HCT116 (cell line): ENCODE results near the gene MTRF1L. TPM values are rescaled to one million over a fixed set of nuclear protein-coding genes. Genes with fewer than 3 reads are reported as not detected.

Experiments
- ATAC-seq: fragments of 200-7000 bp; cut with Tn5 transposase; 2 replicates; pipeline ENCODE4 v1.9.1; 2020; ENCODE audit warnings: mild to moderate bottlenecking, moderate library complexity
- BruUV-seq: library from RNA; stranded (reverse); fragments of 400-500 nt; replicated peaks from 2 replicates; lab custom pipeline; 2021; lab: Mats Ljungman, UMichigan
- CTCF ChIA-PET: fragments of 300-600 bp; sonication (Branson Sonifier 250); formaldehyde crosslinking; loops from one replicate; lab custom pipeline; 2021; ENCODE audit warnings: antibody characterized with exemption; lab: Charles Lee
- POLR2A ChIA-PET: fragments of 300-600, 350-600 bp; sonication (Branson Sonifier 250); formaldehyde crosslinking; loops from one replicate; lab custom pipeline; 2021; ENCODE audit warnings: antibody characterized with exemption; lab: Charles Lee
- RAD21 ChIA-PET, 2 experiments: fragments of 300-600 bp; sonication (Branson Sonifier 250); formaldehyde crosslinking; loops; one replicate each; lab custom pipeline; 2023; ENCODE audit warnings: low total read pairs in 2 of 2; ENCODE audit not compliant: uncharacterized antibody in 2 of 2, unreplicated experiment in 2 of 2, low non-redundant PET in 1 of 2; lab: Charles Lee
- DNase-seq: peaks from one replicate; pipeline ENCODE4 v3.0.0-alpha.2; 2010; ENCODE audit warnings: low read depth, low spot score
- H2AFZ ChIP-seq: fragments of 200-600 bp; shearing (Covaris generic), sonication (generic); 2 replicates; pipeline ENCODE4 v1.6.1; 2017; ENCODE audit warnings: low read depth, mixed run types, mixed read lengths, antibody characterized with exemption, low read length; ENCODE audit not compliant: poor library complexity, severe bottlenecking
- H3K27ac ChIP-seq: 2 replicates; pipeline ENCODE4 v1.5.1; 2012; ENCODE audit warnings: low read depth, low read length
- H3K27me3 ChIP-seq: fragments of 200-600 bp; sonication (generic); 2 replicates; pipeline ENCODE4 v1.6.1; 2016; ENCODE audit warnings: mixed run types, low read length, mixed read lengths; ENCODE audit not compliant: insufficient read depth
- H3K36me3 ChIP-seq, 2 experiments: fragments of 200-500 bp in 1 of 2; fragments of 200-600 bp in 1 of 2; sonication (Bioruptor generic) in 1 of 2; sonication (generic) in 1 of 2; 2 replicates each; pipeline versions ENCODE4 v1.5.1 to v1.6.1; 2014 to 2016; ENCODE audit warnings: low read length in 2 of 2, inconsistent platforms in 1 of 2, mixed read lengths in 1 of 2, mixed run types in 1 of 2; ENCODE audit not compliant: insufficient read depth in 2 of 2, control insufficient read depth in 1 of 2
- H3K4me1 ChIP-seq, 2 experiments: fragments of 200-600 bp in 1 of 2; sonication (generic) in 1 of 2; 2 replicates each; pipeline versions ENCODE4 v1.5.1 to v1.6.1; 2012 to 2017; ENCODE audit warnings: low read length in 2 of 2, inconsistent platforms in 1 of 2, mild to moderate bottlenecking in 1 of 2, mixed read lengths in 1 of 2, mixed run types in 1 of 2, moderate library complexity in 1 of 2; ENCODE audit not compliant: insufficient read depth in 2 of 2, control insufficient read depth in 1 of 2
- H3K4me2 ChIP-seq: fragments of 200-600 bp; sonication (generic); 2 replicates; pipeline ENCODE4 v1.6.1; 2017; ENCODE audit warnings: mixed run types, low read length, mixed read lengths
- H3K4me3 ChIP-seq, 2 experiments: fragments of 200-600 bp in 1 of 2; sonication (generic) in 1 of 2; replicated peaks in 1 of 2; 2 replicates each; pipeline ENCODE4 v1.5.1; 2011 to 2016; ENCODE audit warnings: low read length in 2 of 2, control low read depth in 1 of 2, low read depth in 1 of 2, mild to moderate bottlenecking in 1 of 2, mixed read lengths in 1 of 2, mixed run types in 1 of 2
- H3K79me2 ChIP-seq: fragments of 200-600 bp; sonication (generic); 2 replicates; pipeline ENCODE4 v1.6.1; 2017; ENCODE audit warnings: mild to moderate bottlenecking, mixed run types, low read length, moderate library complexity, mixed read lengths; ENCODE audit not compliant: insufficient read depth
- H3K9ac ChIP-seq: fragments of 200-600 bp; sonication (generic); 2 replicates; pipeline ENCODE4 v1.6.1; 2016; ENCODE audit warnings: low read length, mixed read lengths
- H3K9me2 ChIP-seq: fragments of 200-600 bp; sonication (generic), shearing (Covaris generic); 2 replicates; pipeline ENCODE4 v1.6.1; 2017; ENCODE audit warnings: mixed run types, mild to moderate bottlenecking, moderate library complexity; ENCODE audit not compliant: insufficient read depth
- H3K9me3 ChIP-seq, 2 experiments: fragments of 200-500 bp in 1 of 2; fragments of 200-600 bp in 1 of 2; sonication (Bioruptor generic) in 1 of 2; sonication (generic) in 1 of 2; 2 replicates each; pipeline ENCODE4 v1.6.1; 2014 to 2017; ENCODE audit warnings: low read length in 2 of 2, mixed read lengths in 2 of 2, inconsistent platforms in 1 of 2, low read depth in 1 of 2, mild to moderate bottlenecking in 1 of 2, mixed run types in 1 of 2, moderate library complexity in 1 of 2; ENCODE audit not compliant: control insufficient read depth in 1 of 2, insufficient read depth in 1 of 2
- H4K20me1 ChIP-seq: fragments of 200-600 bp; sonication (generic), shearing (Covaris generic); 2 replicates; pipeline ENCODE4 v1.6.1; 2017; ENCODE audit warnings: mixed run types, mild to moderate bottlenecking, moderate library complexity; ENCODE audit not compliant: insufficient read depth
- CBX3 ChIP-seq: IDR thresholded peaks from 2 replicates; pipeline ENCODE4 v1.6.1; 2012; ENCODE audit warnings: low read depth
- CEBPB ChIP-seq: IDR thresholded peaks from 2 replicates; pipeline ENCODE4 v1.6.1; 2012; ENCODE audit warnings: low read depth
- EGR1 ChIP-seq: IDR thresholded peaks from 2 replicates; pipeline ENCODE4 v1.6.1; 2012; ENCODE audit warnings: low read depth
- ELF1 ChIP-seq: IDR thresholded peaks from 2 replicates; pipeline ENCODE4 v1.6.1; 2012; ENCODE audit warnings: low read depth, borderline replicate concordance
- EZH2phosphoT487 ChIP-seq: fragments of 200-600 bp; IDR thresholded peaks from 2 replicates; pipeline ENCODE4 v1.6.1; 2018; ENCODE audit warnings: antibody characterized with exemption, borderline replicate concordance
- FOSL1 ChIP-seq: IDR thresholded peaks from 2 replicates; pipeline ENCODE4 v1.6.1; 2012; ENCODE audit warnings: low read depth
- JUND ChIP-seq: IDR thresholded peaks from 2 replicates; pipeline ENCODE4 v1.6.1; 2012
- REST ChIP-seq: IDR thresholded peaks from 2 replicates; pipeline ENCODE4 v1.6.1; 2012; ENCODE audit warnings: low read depth
- SIN3A ChIP-seq: IDR thresholded peaks from 2 replicates; pipeline ENCODE4 v1.6.1; 2012; ENCODE audit warnings: low read depth
- SP1 ChIP-seq: IDR thresholded peaks from 2 replicates; pipeline ENCODE4 v1.6.1; 2012; ENCODE audit warnings: low read depth
- YY1 ChIP-seq: IDR thresholded peaks from 2 replicates; pipeline ENCODE4 v1.6.1; 2011; ENCODE audit warnings: low read length, low read depth, moderate library complexity, mild to moderate bottlenecking; ENCODE audit not compliant: insufficient replicate concordance; ENCODE audit errors: extremely low read depth
- ZFX ChIP-seq: fragments of 450-650 bp; IDR thresholded peaks from 2 replicates; pipeline ENCODE4 v1.6.1; 2017
- intact Hi-C: fragments of 100-400 bp; cut with micrococcal nuclease; formaldehyde crosslinking; loops from 2 replicates; pipeline ENCODE4 v1.10.0; 2022
- total RNA-seq: library from RNA; stranded (reverse); gene quantifications from one replicate; pipeline ENCODE4 v1.2.1, GENCODE V29; 2021; ENCODE audit not compliant: unreplicated experiment
- TF ChIP-seq, protein P1 (sequence below): IDR thresholded peaks from 2 replicates; pipeline ENCODE4 v1.6.1; 2012
- TF ChIP-seq, protein P2 (sequence below): IDR thresholded peaks from 2 replicates; pipeline ENCODE4 v1.6.1; 2012

The MTRF1L gene
- total RNA-seq, 1 experiment from 2014 or later: 26.2 TPM

GRCh38 chr6:152983637-152984512 lies 18.6 kb downstream of the MTRF1L start:
- H3K4me1 ChIP-seq: peaks cover 8 to 28% of the 10 kb centered on the region in 2 experiments; a peak in 3 of 4 replicates
- peak; percentile 44 for ATAC-seq
- DNase-seq: peak; percentile 61
- POLR2A ChIA-PET: interaction anchor here (0.7 to 1.9 kb wide), 9 partner anchors 10 to 256 kb away, joined by 3 to 6 read pairs (median 3); partner anchors contain the start of gene MTRF1L
- no peaks in the 10 kb centered on the region for H3K9me2 ChIP-seq
- H3K79me2 ChIP-seq: peaks cover 76% of the 10 kb centered on the region
- RAD21 ChIA-PET: no interaction called here
- peak overlapping the region; percentile 78 for H2AFZ ChIP-seq
- intact Hi-C loops: no loop called here
- peaks cover 0 to 22% of the 10 kb centered on the region in 2 experiments; a peak in 2 of 4 replicates for H3K36me3 ChIP-seq
- BruUV-seq: TSS peak; percentile 77
- no peak for TF ChIP-seq ELF1
- TF ChIP-seq EGR1: no peak
- TF ChIP-seq CBX3: no peak
- TF ChIP-seq FOSL1: peak; percentile 66; the same call in 1 of the 2 replicates
- TF ChIP-seq JUND: peak; percentile 61
- TF ChIP-seq, protein P1, sequence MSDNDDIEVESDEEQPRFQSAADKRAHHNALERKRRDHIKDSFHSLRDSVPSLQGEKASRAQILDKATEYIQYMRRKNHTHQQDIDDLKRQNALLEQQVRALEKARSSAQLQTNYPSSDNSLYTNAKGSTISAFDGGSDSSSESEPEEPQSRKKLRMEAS: no peak
- peak; percentile 24; the same call in 1 of the 2 replicates for TF ChIP-seq SP1
- TF ChIP-seq EZH2phosphoT487: no peak
- no peak for TF ChIP-seq REST
- TF ChIP-seq YY1: no peak
- TF ChIP-seq ZFX: peak; percentile 87
- TF ChIP-seq, protein P2, sequence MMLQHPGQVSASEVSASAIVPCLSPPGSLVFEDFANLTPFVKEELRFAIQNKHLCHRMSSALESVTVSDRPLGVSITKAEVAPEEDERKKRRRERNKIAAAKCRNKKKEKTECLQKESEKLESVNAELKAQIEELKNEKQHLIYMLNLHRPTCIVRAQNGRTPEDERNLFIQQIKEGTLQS: no peak
- TF ChIP-seq SIN3A: peak; percentile 76; the same call in 1 of the 2 replicates
- no peak for TF ChIP-seq CEBPB
- H4K20me1 ChIP-seq: no peaks in the 10 kb centered on the region
- H3K4me2 ChIP-seq: peak overlapping the region; percentile 93
- CTCF ChIA-PET: interaction anchor here (1.0 kb wide), 1 partner anchor 11 kb away, joined by 4 read pairs; no protein-coding TSS in a partner anchor
- peak overlapping the region; percentile 93 to 94 for H3K4me3 ChIP-seq
- peak overlapping the region; percentile 99 for H3K9ac ChIP-seq
- H3K27me3 ChIP-seq: no peaks in the 10 kb centered on the region
- peak overlapping the region; percentile 90 for H3K27ac ChIP-seq
- H3K9me3 ChIP-seq: no peaks in the 10 kb centered on the region
